Endothelial cell of umbilical vein (primary cell): Measurements from ENCODE around the gene IZUMO2. TPM values are rescaled to one million over a fixed set of nuclear protein-coding genes. Genes with fewer than 3 reads are reported as not detected.

Experiments
- BruUV-seq: library from RNA; stranded (reverse); fragments of 400-500 nt; replicated peaks from 2 replicates; lab custom pipeline; 2021; lab: Mats Ljungman, UMichigan
- CTCF ChIA-PET: fragments of 300-600, 350-600 bp; sonication (Branson Sonifier 250); formaldehyde crosslinking; loops from one replicate; lab custom pipeline; 2021; ENCODE audit warnings: antibody characterized with exemption, inconsistent platforms; lab: Charles Lee
- POLR2A ChIA-PET: fragments of 300-600, 350-600 bp; sonication (Branson Sonifier 250); formaldehyde crosslinking; loops from one replicate; lab custom pipeline; 2021; ENCODE audit warnings: antibody characterized with exemption, inconsistent platforms; lab: Charles Lee
- DNase-seq: peaks from one replicate; pipeline ENCODE4 v3.0.0-alpha.2; 2011; ENCODE audit warnings: low read depth, low spot score
- FAIRE-seq: peaks from 2 replicates; lab custom pipeline; 2011; peaks lifted over from hg19 to GRCh38; lab: Jason Lieb, UNC
- H2AFZ ChIP-seq: 2 replicates; pipeline ENCODE4 v1.6.0; 2012; ENCODE audit warnings: low read depth, low read length, control low read depth, inconsistent platforms
- H3K27ac ChIP-seq: 2 replicates; pipeline ENCODE4 v1.5.1; 2011; ENCODE audit warnings: low read depth, mild to moderate bottlenecking, control low read depth, low read length, moderate library complexity; ENCODE audit not compliant: insufficient read depth
- H3K27me3 ChIP-seq, 2 experiments: 2 replicates each; pipeline versions ENCODE4 v1.6.0 to v1.6.1; 2011; ENCODE audit warnings: low read length in 2 of 2, mixed read lengths in 1 of 2; ENCODE audit not compliant: control insufficient read depth in 2 of 2, insufficient read depth in 2 of 2
- H3K36me3 ChIP-seq, 2 experiments: 2 replicates in 1 of 2; 3 replicates in 1 of 2; pipeline ENCODE4 v1.5.1; 2011; ENCODE audit warnings: low read length in 2 of 2, mild to moderate bottlenecking in 1 of 2, moderate library complexity in 1 of 2; ENCODE audit not compliant: control insufficient read depth in 2 of 2, insufficient read depth in 2 of 2; ENCODE audit errors: extremely low read depth in 1 of 2
- H3K4me1 ChIP-seq: 3 replicates; pipeline ENCODE4 v1.5.1; 2011; ENCODE audit warnings: mild to moderate bottlenecking, low read length; ENCODE audit not compliant: control insufficient read depth, insufficient read depth; ENCODE audit errors: extremely low read depth
- H3K4me2 ChIP-seq: 2 replicates; pipeline ENCODE4 v1.6.1; 2011; ENCODE audit warnings: low read length, control low read depth, mixed read lengths; ENCODE audit not compliant: insufficient read depth
- H3K4me3 ChIP-seq, 3 experiments: fragments of 200-600 bp in 1 of 3; sonication (generic), shearing (Covaris generic) in 1 of 3; replicated peaks in 1 of 3; 2 replicates each; pipeline ENCODE4 v1.5.1; 2011 to 2016; ENCODE audit warnings: control low read depth in 3 of 3, low read length in 3 of 3, mild to moderate bottlenecking in 2 of 3, inconsistent platforms in 1 of 3, low read depth in 1 of 3, moderate library complexity in 1 of 3; ENCODE audit not compliant: insufficient read depth in 1 of 3
- H3K79me2 ChIP-seq: 2 replicates; pipeline ENCODE4 v1.6.0; 2012; ENCODE audit warnings: low read length, inconsistent platforms; ENCODE audit not compliant: control insufficient read depth, insufficient read depth
- H3K9ac ChIP-seq: replicated peaks from 2 replicates; pipeline ENCODE3; 2011; ENCODE audit warnings: low read length, control low read depth; ENCODE audit not compliant: insufficient read depth; ENCODE audit errors: extremely low read depth
- H3K9me1 ChIP-seq: replicated peaks from 3 replicates; pipeline ENCODE4 v1.6.0; 2011; ENCODE audit warnings: mild to moderate bottlenecking, low read length; ENCODE audit not compliant: control insufficient read depth, insufficient read depth; ENCODE audit errors: extremely low read depth
- H3K9me3 ChIP-seq: replicated peaks from 2 replicates; pipeline ENCODE4 v1.5.1; 2012; ENCODE audit warnings: low read length, inconsistent platforms; ENCODE audit not compliant: control insufficient read depth, insufficient read depth
- H4K20me1 ChIP-seq: replicated peaks from 2 replicates; pipeline ENCODE3; 2011; ENCODE audit warnings: mild to moderate bottlenecking, low read length; ENCODE audit not compliant: control insufficient read depth, insufficient read depth; ENCODE audit errors: extremely low read depth
- CTCF ChIP-seq, 2 donors: IDR thresholded peaks; 1 replicate in 1 of 2; 2 replicates in 1 of 2; pipeline ENCODE4 v1.5.1; 2011; ENCODE audit warnings: low read length in 2 of 2, mild to moderate bottlenecking in 2 of 2, moderate library complexity in 2 of 2, control low read depth in 1 of 2, inconsistent platforms in 1 of 2, low read depth in 1 of 2; ENCODE audit not compliant: insufficient read depth in 1 of 2; ENCODE audit errors: extremely low read depth in 1 of 2
- EZH2 ChIP-seq: IDR thresholded peaks from 2 replicates; pipeline ENCODE4 v1.6.1; 2012; ENCODE audit warnings: borderline replicate concordance, low read depth, mild to moderate bottlenecking, moderate library complexity, low read length, inconsistent platforms; ENCODE audit not compliant: severe bottlenecking
- FOS ChIP-seq: IDR thresholded peaks from 2 replicates; pipeline ENCODE4 v1.6.1; 2011; ENCODE audit warnings: mild to moderate bottlenecking, low read length, moderate library complexity, borderline replicate concordance; ENCODE audit not compliant: insufficient read depth
- GATA2 ChIP-seq: IDR thresholded peaks from 2 replicates; pipeline ENCODE4 v1.7.0; 2011; ENCODE audit warnings: low read depth, mild to moderate bottlenecking, moderate library complexity, mixed read lengths, low read length; ENCODE audit not compliant: insufficient read length, insufficient read depth
- JUN ChIP-seq: IDR thresholded peaks from 2 replicates; pipeline ENCODE4 v1.6.1; 2011; ENCODE audit warnings: borderline replicate concordance, low read depth; ENCODE audit not compliant: insufficient read length, insufficient read depth
- MYC ChIP-seq: IDR thresholded peaks from one replicate; pipeline ENCODE4 v1.6.1; 2011; ENCODE audit warnings: mild to moderate bottlenecking, low read depth, low read length
- POLR2A ChIP-seq: IDR thresholded peaks from 2 replicates; pipeline ENCODE4 v1.6.1; 2012; ENCODE audit warnings: low read depth, mild to moderate bottlenecking, control low read depth, low read length
- POLR2AphosphoS5 ChIP-seq: IDR thresholded peaks from 2 replicates; pipeline ENCODE4 v1.6.1; 2012; ENCODE audit warnings: low read depth, mild to moderate bottlenecking, control low read depth, low read length, moderate library complexity; ENCODE audit not compliant: insufficient read depth
- dilution Hi-C: fragments of 300-500 bp; cut with MboI; formaldehyde crosslinking; loops from one replicate; pipeline ENCODE4 v1.15.0; 2019; ENCODE audit warnings: low sequenced_read_pairs; ENCODE audit not compliant: extremely low pct_ligation_motif_present
- intact Hi-C: fragments of 100-400 bp; cut with micrococcal nuclease; formaldehyde crosslinking; loops from one replicate; pipeline ENCODE4 v1.10.0; 2022
- polyA plus RNA-seq, 4 experiments: library from polyadenylated mRNA; depleted of rRNA in 3 of 4; stranded (reverse) in 3 of 4; unstranded in 1 of 4; fragments of >200 nt; gene quantifications; 2 replicates each; pipeline versions ENCODE4 v1.2.1 to v1.2.3, GENCODE V29; 2011 to 2012; ENCODE audit warnings: missing spikeins in 1 of 4
- total RNA-seq: library from RNA; stranded (reverse); gene quantifications from 2 replicates; pipeline ENCODE4 v1.2.3, GENCODE V29; 2021
- TF ChIP-seq, protein P1 (sequence below): IDR thresholded peaks from 2 replicates; pipeline ENCODE4 v1.6.1; 2011; ENCODE audit not compliant: insufficient read depth, insufficient read length

Gene IZUMO2
- total and polyA plus RNA-seq, 2 donors (not counting 3 experiments of a cell fraction or from before 2014, with no cell fraction given), result not detected

GRCh38 chr19:50206191-50206590, 43.1 kb upstream of the IZUMO2 start:
- Histone ChIP-seq H4K20me1 (no peaks in the 10 kb centered on the region), H3K27ac (no peak overlapping the region), H3K9me3 (no peaks in the 10 kb centered on the region), H3K4me3 (no peak overlapping the region), H3K9ac (no peak overlapping the region), H3K36me3 (no peaks in the 10 kb centered on the region), H2AFZ (no peak overlapping the region), H3K9me1 (no peaks in the 10 kb centered on the region), H3K27me3 (peaks cover 10 to 13% of the 10 kb centered on the region in 2 experiments), H3K79me2 (no peaks in the 10 kb centered on the region), H3K4me2 (no peak overlapping the region), H3K4me1 (no peaks in the 10 kb centered on the region)
- BruUV-seq, result no TSS peak
- dilution Hi-C loops (no loop called here), intact Hi-C loops (no loop called here)
- ChIA-PET POLR2A (no interaction called here), CTCF (no interaction called here)
- TF ChIP-seq POLR2AphosphoS5 (no peak), GATA2 (no peak), FOS (no peak), POLR2A (no peak), EZH2 (no peak), JUN (no peak), CTCF (IDR thresholded peaks at IDR 0.05; ENCODE audit: extremely low read depth in 1 of 2, insufficient read depth in 1 of 2, low read depth in 1 of 2, low read length in 2 of 2) (no peak), MYC (no peak)
- TF ChIP-seq, protein P1, sequence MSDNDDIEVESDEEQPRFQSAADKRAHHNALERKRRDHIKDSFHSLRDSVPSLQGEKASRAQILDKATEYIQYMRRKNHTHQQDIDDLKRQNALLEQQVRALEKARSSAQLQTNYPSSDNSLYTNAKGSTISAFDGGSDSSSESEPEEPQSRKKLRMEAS, result no peak
- DNase-seq (no peak), FAIRE-seq (no peak)
